Measurements from ENCODE around the gene RNF187.

- TF ChIP-seq RAD21 (IDR thresholded peaks at IDR 0.05; ENCODE audit: low read depth), result no peak
- TF ChIP-seq CTCF (IDR thresholded peaks at IDR 0.05 in 2 of 3, conservative IDR thresholded peaks at IDR 0.05 in 1 of 3; ENCODE audit: borderline replicate concordance in 1 of 3, insufficient read depth in 1 of 3, low read depth in 2 of 3, low read length in 2 of 3), result no peak
- no peak for TF ChIP-seq POLR2A (IDR thresholded peaks at IDR 0.05; ENCODE audit: borderline replicate concordance, extremely low read depth, insufficient read depth, insufficient read length)
- no peak for TF ChIP-seq EZH2 (IDR thresholded peaks at IDR 0.05)
- TF ChIP-seq CEBPB (IDR thresholded peaks at IDR 0.05; ENCODE audit: low read depth), result no peak
- TF ChIP-seq, protein P1, sequence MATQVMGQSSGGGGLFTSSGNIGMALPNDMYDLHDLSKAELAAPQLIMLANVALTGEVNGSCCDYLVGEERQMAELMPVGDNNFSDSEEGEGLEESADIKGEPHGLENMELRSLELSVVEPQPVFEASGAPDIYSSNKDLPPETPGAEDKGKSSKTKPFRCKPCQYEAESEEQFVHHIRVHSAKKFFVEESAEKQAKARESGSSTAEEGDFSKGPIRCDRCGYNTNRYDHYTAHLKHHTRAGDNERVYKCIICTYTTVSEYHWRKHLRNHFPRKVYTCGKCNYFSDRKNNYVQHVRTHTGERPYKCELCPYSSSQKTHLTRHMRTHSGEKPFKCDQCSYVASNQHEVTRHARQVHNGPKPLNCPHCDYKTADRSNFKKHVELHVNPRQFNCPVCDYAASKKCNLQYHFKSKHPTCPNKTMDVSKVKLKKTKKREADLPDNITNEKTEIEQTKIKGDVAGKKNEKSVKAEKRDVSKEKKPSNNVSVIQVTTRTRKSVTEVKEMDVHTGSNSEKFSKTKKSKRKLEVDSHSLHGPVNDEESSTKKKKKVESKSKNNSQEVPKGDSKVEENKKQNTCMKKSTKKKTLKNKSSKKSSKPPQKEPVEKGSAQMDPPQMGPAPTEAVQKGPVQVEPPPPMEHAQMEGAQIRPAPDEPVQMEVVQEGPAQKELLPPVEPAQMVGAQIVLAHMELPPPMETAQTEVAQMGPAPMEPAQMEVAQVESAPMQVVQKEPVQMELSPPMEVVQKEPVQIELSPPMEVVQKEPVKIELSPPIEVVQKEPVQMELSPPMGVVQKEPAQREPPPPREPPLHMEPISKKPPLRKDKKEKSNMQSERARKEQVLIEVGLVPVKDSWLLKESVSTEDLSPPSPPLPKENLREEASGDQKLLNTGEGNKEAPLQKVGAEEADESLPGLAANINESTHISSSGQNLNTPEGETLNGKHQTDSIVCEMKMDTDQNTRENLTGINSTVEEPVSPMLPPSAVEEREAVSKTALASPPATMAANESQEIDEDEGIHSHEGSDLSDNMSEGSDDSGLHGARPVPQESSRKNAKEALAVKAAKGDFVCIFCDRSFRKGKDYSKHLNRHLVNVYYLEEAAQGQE (IDR thresholded peaks at IDR 0.05; ENCODE audit: low read depth), result no peak
- TF ChIP-seq SRF (IDR thresholded peaks at IDR 0.05; ENCODE audit: low read depth), result no peak
- no peak for TF ChIP-seq JUND (IDR thresholded peaks at IDR 0.05)
- TF ChIP-seq POLR2AphosphoS5 (IDR thresholded peaks at IDR 0.05; ENCODE audit: low read depth, low read length), result no peak
- TF ChIP-seq YY1 (IDR thresholded peaks at IDR 0.05; ENCODE audit: extremely low read depth, insufficient replicate concordance, low read depth, low read length), result no peak
- TF ChIP-seq SP1 (IDR thresholded peaks at IDR 0.05; ENCODE audit: low read depth), result no peak
These were observed 53.2 kb downstream of the RNF187 start for GRCh38 chr1:228540161-228540917.

Measured in HCT116 (cell line).